ENCODE data around the gene VTI1A. TPM values are rescaled to one million over a fixed set of nuclear protein-coding genes. Genes with fewer than 3 reads are reported as not detected.

The VTI1A gene
- total and polyA plus RNA-seq, 2 experiments from 2014 or later, result 26.8 to 31.0 TPM

- no peaks in the 10 kb centered on the region for H4K20me1 ChIP-seq (replicated peaks; ENCODE audit: insufficient read depth)
- Mint-ChIP-seq H3K4me1 (peaks cover 6% of the 10 kb centered on the region; the same call in 1 of the 3 replicates), H3K4me3 (no peak overlapping the region), H3K27me3 (ENCODE audit: insufficient read depth, low read depth, poor library complexity) (no peaks in the 10 kb centered on the region), H3K9me3 (no peaks in the 10 kb centered on the region), H3K36me3 (ENCODE audit: low read depth) (no peaks in the 10 kb centered on the region), H3K27ac (no peak overlapping the region)
- H3F3A ChIP-seq (replicated peaks; ENCODE audit: low read depth), result no peaks in the 10 kb centered on the region
- no peak overlapping the region for H3K4me2 ChIP-seq
- H3K27me3 ChIP-seq (ENCODE audit: insufficient read depth), result no peaks in the 10 kb centered on the region
- no peak overlapping the region for H2AFZ ChIP-seq
- TF ChIP-seq NANOG (IDR thresholded peaks at IDR 0.05; ENCODE audit: borderline replicate concordance), result no peak
- no peak for TF ChIP-seq EZH2 (IDR thresholded peaks at IDR 0.05; ENCODE audit: low read depth, unreplicated experiment)
- no peak for TF ChIP-seq EZH2phosphoT487 (IDR thresholded peaks at IDR 0.05; ENCODE audit: unreplicated experiment)
- TF ChIP-seq POLR2AphosphoS5 (IDR thresholded peaks at IDR 0.05; ENCODE audit: low read depth), result no peak
- no peak for TF ChIP-seq STAT1 (IDR thresholded peaks at IDR 0.05; ENCODE audit: unreplicated experiment)
- no peak for TF ChIP-seq CREB1 (CRISPR knock-in tag; IDR thresholded peaks at IDR 0.05; ENCODE audit: low read depth)
- TF ChIP-seq ZNF114 (CRISPR knock-in tag; IDR thresholded peaks at IDR 0.05), result no peak
- TF ChIP-seq, protein P1, sequence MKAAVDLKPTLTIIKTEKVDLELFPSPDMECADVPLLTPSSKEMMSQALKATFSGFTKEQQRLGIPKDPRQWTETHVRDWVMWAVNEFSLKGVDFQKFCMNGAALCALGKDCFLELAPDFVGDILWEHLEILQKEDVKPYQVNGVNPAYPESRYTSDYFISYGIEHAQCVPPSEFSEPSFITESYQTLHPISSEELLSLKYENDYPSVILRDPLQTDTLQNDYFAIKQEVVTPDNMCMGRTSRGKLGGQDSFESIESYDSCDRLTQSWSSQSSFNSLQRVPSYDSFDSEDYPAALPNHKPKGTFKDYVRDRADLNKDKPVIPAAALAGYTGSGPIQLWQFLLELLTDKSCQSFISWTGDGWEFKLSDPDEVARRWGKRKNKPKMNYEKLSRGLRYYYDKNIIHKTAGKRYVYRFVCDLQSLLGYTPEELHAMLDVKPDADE (IDR thresholded peaks at IDR 0.05), result no peak
- no peak for TF ChIP-seq CTCF (conservative IDR thresholded peaks at IDR 0.05; ENCODE audit: low read depth in 2 of 2)
- no peak for TF ChIP-seq REST (IDR thresholded peaks at IDR 0.05; ENCODE audit: unreplicated experiment)
- TF ChIP-seq ZNF331 (CRISPR knock-in tag; IDR thresholded peaks at IDR 0.05; ENCODE audit: low read depth), result no peak
- no peak for TF ChIP-seq JUNB (IDR thresholded peaks at IDR 0.05; ENCODE audit: unreplicated experiment)
- TF ChIP-seq ZNF462 (CRISPR knock-in tag; IDR thresholded peaks at IDR 0.05), result no peak
- no peaks in the 10 kb centered on the region for H3K36me3 ChIP-seq (ENCODE audit: insufficient read depth)
- DNase-seq (ENCODE audit: low spot score) (no peak), ATAC-seq (no peak)
- no peaks in the 10 kb centered on the region for H3K9me2 ChIP-seq (ENCODE audit: insufficient read depth)
- no peaks in the 10 kb centered on the region; the same call in 1 of the 2 replicates for H3K79me2 ChIP-seq (replicated peaks; ENCODE audit: insufficient read depth)
- no peak overlapping the region for H3K27ac ChIP-seq (ENCODE audit: low read depth)
- H3K4me1 ChIP-seq (ENCODE audit: insufficient read depth), result no peaks in the 10 kb centered on the region
- no peak overlapping the region for H3K4me3 ChIP-seq
Measured at GRCh38 chr10:112517451-112517862, 70.4 kb downstream of the VTI1A start.
